ENCODE results near the gene RALGAPA2.

DNA sequence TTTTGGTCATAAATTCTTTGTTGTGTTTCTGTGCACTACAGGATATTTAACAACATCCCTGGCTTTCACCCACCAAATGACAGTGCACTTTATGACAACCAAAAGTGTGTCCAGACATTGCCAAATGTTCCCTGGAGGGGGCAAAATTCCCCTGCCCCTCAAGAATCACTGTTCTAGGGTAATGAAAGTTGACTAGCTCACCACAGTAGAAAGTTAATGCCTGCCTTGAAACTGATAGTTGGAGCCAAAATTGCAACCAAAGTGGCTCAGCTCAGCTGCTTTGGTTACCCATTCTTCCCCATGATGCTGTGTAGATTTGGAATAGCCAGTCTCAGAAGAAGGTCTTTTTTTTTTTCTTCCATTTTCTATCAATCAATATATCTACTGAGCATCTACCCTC lies 150.6 kb downstream of the RALGAPA2 start:
- TF ChIP-seq, protein P1, sequence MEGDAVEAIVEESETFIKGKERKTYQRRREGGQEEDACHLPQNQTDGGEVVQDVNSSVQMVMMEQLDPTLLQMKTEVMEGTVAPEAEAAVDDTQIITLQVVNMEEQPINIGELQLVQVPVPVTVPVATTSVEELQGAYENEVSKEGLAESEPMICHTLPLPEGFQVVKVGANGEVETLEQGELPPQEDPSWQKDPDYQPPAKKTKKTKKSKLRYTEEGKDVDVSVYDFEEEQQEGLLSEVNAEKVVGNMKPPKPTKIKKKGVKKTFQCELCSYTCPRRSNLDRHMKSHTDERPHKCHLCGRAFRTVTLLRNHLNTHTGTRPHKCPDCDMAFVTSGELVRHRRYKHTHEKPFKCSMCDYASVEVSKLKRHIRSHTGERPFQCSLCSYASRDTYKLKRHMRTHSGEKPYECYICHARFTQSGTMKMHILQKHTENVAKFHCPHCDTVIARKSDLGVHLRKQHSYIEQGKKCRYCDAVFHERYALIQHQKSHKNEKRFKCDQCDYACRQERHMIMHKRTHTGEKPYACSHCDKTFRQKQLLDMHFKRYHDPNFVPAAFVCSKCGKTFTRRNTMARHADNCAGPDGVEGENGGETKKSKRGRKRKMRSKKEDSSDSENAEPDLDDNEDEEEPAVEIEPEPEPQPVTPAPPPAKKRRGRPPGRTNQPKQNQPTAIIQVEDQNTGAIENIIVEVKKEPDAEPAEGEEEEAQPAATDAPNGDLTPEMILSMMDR (IDR thresholded peaks at IDR 0.05): no peak
- TF ChIP-seq ZFX (IDR thresholded peaks at IDR 0.05; ENCODE audit: borderline replicate concordance): no peak
